HepG2 (cell line): ENCODE results near the gene CPSF7. TPM values are rescaled to one million over a fixed set of nuclear protein-coding genes. Genes with fewer than 3 reads are reported as not detected.

Experiments used
- CEBPZ ChIP-seq: IDR thresholded peaks from 2 replicates; pipeline ENCODE4 v1.6.1; 2012; ENCODE audit warnings: low read length, improper control_type of control experiment
- CSRNP1 ChIP-seq: sonication (generic); formaldehyde crosslinking; IDR thresholded peaks from 2 replicates; pipeline ENCODE4 v1.8.1; 2023; ENCODE audit warnings: mild to moderate bottlenecking, missing genetic modification reagents
- FOXK2 ChIP-seq: fragments of 450-650 bp; IDR thresholded peaks from 2 replicates; pipeline ENCODE4 v1.6.1; 2016
- NR2F1 ChIP-seq, 2 experiments: fragments of 450-650 bp in 1 of 2; formaldehyde crosslinking in 1 of 2; IDR thresholded peaks; 2 replicates each; pipeline versions ENCODE4 v1.5.0 to v1.6.1; 2016 to 2020; ENCODE audit warnings: mild to moderate bottlenecking in 1 of 2, missing compliant biosample characterization in 1 of 2, missing genetic modification reagents in 1 of 2, moderate library complexity in 1 of 2
- POLR2G ChIP-seq: fragments of 200-400 bp; formaldehyde crosslinking; IDR thresholded peaks from 2 replicates; pipeline ENCODE4 v1.6.1; 2018; ENCODE audit warnings: mild to moderate bottlenecking, low read depth, low read length, moderate library complexity
- RAD51 ChIP-seq: fragments of 450-650 bp; IDR thresholded peaks from 2 replicates; pipeline ENCODE4 v1.6.1; 2016; ENCODE audit warnings: borderline replicate concordance
- SNAPC2 ChIP-seq: sonication (generic); formaldehyde crosslinking; IDR thresholded peaks from 2 replicates; pipeline ENCODE4 v1.8.1; 2022; ENCODE audit warnings: mild to moderate bottlenecking, missing genetic modification reagents
- SOX13 ChIP-seq, 3 experiments: fragments of 450-650 bp in 1 of 3; sonication (generic) in 1 of 3; formaldehyde crosslinking in 1 of 3; IDR thresholded peaks in 2 of 3; conservative IDR thresholded peaks in 1 of 3; 2 replicates each; pipeline versions ENCODE4 v1.5.0 to v1.6.1; 2016 to 2020; ENCODE audit warnings: antibody characterized with exemption in 1 of 3, mild to moderate bottlenecking in 1 of 3, missing compliant biosample characterization in 1 of 3, missing genetic modification reagents in 1 of 3, moderate library complexity in 1 of 3
- TCF7 ChIP-seq: sonication (generic); IDR thresholded peaks from 2 replicates; pipeline ENCODE4 v1.6.1; 2016; ENCODE audit warnings: antibody characterized with exemption, low read depth
- YEATS4 ChIP-seq: sonication (generic); formaldehyde crosslinking; IDR thresholded peaks from 2 replicates; pipeline ENCODE4 v1.4.0; 2020; ENCODE audit warnings: missing genetic modification reagents, borderline replicate concordance
- ZNF121 ChIP-seq: sonication (generic); formaldehyde crosslinking; IDR thresholded peaks from 2 replicates; pipeline ENCODE4 v1.5.0; 2020; ENCODE audit warnings: mild to moderate bottlenecking, missing genetic modification reagents
- polyA plus RNA-seq, 8 experiments: library from polyadenylated mRNA; depleted of rRNA in 3 of 8; stranded (reverse) in 7 of 8; unstranded in 1 of 8; fragments of >200 nt; fragmentation: Illumina TruSeq in 4 of 8; extraction: Trizol in 4 of 8; gene quantifications; 2 replicates each; pipeline versions ENCODE4 v1.2.1 to v1.2.3, GENCODE V29; 2011 to 2016; ENCODE audit warnings: low read depth in 4 of 8, missing spikeins in 1 of 8, mixed read lengths in 1 of 8; ENCODE audit not compliant: insufficient read depth in 1 of 8
- total RNA-seq, 5 experiments: library from RNA; depleted of rRNA; stranded (reverse); fragments of >200 nt; fragmentation: Illumina TruSeq; extraction: Trizol; gene quantifications; 2 replicates each; pipeline ENCODE4 v1.2.3, GENCODE V29; 2016; ENCODE audit warnings: low read depth in 1 of 5

The CPSF7 gene
- total and polyA plus RNA-seq, 2 of the 13 experiments (the other 11 are each of a cell fraction or from before 2014, with no cell fraction given) = 34.1 to 36.8 TPM

GRCh38 chr11:61390161-61390560, 39.6 kb downstream of the CPSF7 start (continued):
- TF ChIP-seq CSRNP1 = no peak
- TF ChIP-seq SNAPC2 (CRISPR knock-in tag) = no peak
- no peak for TF ChIP-seq SOX13 (IDR thresholded peaks at IDR 0.05)
- no peak for TF ChIP-seq SOX13 (CRISPR knock-in tag; conservative IDR thresholded peaks at IDR 0.05 in 1 of 2, IDR thresholded peaks at IDR 0.05 in 1 of 2)
- no peak for TF ChIP-seq ZNF121 (CRISPR knock-in tag)
- no peak for TF ChIP-seq TCF7
- no peak for TF ChIP-seq YEATS4 (CRISPR knock-in tag)
- TF ChIP-seq NR2F1 (CRISPR knock-in tag; IDR thresholded peaks at IDR 0.05) = no peak
- no peak for TF ChIP-seq FOXK2
- no peak for TF ChIP-seq POLR2G
- TF ChIP-seq RAD51 = no peak
- TF ChIP-seq CEBPZ = no peak
- TF ChIP-seq, all 625 proteins: peak for 0
